CD4-positive, alpha-beta T cell treated with Interleukin-17A for 4 hours (primary cell): Measurements from ENCODE around the gene BANF2.
"Not testable (repeated sequence)": the region's sequence is repeated elsewhere in the genome, so short reads cannot be mapped to it uniquely, and the experiment has no call there.

Source experiments
- DNase-seq: peaks from one replicate; pipeline ENCODE4 v3.0.0-alpha.2; 2020; ENCODE audit warnings: mixed read lengths

The BANF2 gene

DNA sequence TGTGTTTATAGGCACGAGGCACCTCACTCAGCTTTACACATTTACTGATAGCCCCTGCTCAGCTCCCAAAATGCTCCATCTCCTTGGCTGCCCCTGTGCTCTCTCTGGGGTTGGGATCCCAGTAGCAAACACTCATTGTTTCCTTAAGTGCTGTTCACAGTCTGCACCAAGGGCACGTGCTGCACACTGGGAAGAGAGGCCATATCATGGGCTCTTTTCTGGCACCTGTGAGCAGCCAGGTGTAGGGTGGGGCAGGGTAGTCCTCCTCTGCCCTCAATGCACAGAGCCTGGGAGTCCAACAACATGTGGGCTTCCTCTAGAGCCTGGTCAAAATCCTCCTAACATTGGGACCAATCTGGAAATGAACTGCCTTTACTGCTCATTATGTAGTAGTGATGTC is 67.9 kb downstream of the BANF2 start:
- DNase-seq: no peak

DNA sequence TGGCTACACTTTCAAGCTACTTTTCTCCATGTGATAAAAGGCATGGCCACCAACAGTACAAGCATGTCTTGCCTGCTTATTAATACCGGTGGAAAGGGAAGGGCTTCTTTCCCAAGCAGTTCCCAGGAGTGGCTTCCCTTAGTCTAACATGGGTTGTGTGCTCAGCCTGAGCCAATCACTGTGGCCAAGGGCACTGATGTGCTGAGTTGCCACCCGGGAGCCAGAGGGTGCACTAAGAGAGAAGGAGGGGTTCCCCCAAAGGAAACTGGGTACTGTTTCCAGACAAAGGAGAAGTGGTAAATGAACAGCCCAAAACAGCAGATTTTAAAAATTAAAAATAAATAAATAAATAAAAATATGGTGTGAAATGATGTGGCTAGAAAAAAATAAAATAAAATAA is 68.5 kb downstream of the BANF2 start:
- no peak for DNase-seq

DNA sequence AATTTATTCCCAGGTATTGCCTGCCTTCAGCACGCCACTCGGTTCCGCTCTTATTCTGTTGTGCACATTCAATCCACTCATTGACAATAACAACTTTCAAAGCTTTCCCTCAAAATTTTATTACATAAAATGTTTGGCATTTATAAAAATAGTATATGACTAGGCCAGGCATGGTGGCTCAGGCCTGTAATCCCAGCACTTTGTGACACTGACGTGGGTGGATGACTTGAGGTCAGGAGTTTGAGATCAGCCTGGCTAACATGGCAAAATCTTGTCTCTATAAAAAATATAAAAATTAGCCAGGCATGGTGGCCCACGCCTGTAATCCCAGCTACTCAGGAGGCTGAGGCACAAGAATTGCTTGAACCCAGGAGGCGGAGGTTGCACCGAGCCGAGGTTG is 70.0 kb downstream of the BANF2 start:
- not testable (repeated sequence) for DNase-seq

DNA sequence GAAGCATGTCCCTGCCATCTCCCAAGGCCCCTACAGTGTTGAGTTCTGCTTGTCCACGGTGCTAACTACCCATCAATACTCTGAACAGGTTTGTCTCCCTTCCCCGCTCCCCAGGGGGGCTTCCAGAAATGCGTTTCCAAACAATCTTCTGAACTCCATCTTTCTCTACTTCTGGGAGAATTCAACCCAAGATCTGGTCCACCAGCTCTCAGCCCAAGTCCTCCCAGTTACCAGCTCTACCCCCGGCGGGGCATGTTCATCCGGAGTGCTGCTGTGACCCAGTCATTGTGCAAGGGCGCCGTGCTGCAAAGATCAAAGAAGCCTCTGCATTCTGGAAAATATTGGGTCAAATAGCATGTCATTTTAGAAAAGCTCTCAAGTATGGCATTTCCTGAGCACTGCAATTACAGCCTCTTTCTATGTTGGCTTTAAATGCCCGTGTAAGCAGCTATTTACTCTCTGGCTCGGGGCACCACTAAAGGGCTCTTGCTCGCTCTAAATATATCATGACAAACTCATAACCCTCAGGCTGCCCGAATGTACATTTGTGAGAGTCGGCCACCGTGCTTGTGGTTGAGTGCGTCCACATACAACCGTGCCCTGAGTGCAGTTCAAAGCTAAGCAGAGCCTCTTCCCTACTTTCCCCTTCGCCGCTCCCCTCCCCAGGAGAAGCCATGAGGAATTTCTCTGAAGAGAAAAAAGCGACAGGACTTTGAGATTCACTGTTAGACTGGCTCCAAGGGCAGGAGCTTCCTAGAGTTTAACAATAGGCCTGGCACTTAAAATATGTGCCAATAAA is 71.6 kb downstream of the BANF2 start:
- DNase-seq: no peak

DNA sequence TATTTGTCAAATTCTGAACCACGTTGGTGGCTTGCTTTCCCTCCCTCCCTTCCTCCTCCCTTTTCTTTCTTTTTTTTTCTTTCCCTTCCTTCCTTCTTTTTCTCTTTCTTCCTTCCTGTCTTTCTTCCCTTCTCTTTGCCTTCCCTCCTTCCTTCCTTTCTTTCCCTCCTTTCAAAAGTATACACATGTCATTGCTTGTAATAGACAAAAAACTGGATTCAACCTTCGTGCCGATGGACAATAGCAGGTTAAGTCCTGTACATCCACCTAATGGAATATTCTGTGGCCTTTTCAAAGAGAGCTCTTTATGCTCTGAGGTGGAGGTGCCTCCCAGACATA is 72.2 kb downstream of the BANF2 start:
- DNase-seq: no peak

DNA sequence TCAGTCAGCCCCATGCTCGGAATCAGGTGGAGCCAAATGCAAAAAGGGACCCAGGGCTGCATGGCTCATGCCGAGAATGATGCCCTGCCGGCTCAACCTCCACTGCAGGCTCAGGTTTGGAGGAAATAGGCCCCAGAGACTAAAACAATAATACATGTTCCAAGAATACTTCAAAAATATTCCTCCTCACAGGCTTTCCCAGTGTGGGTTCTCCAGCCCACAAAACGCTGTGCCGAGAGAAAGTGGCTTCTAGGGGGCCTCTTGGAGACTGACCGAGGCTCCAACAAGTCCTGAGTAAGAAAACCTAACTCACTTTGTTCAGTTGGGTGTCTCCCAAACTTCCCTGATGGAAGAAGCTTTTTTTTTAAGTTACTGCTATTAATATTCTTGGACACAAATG is 73.9 kb downstream of the BANF2 start:
- no peak for DNase-seq

DNA sequence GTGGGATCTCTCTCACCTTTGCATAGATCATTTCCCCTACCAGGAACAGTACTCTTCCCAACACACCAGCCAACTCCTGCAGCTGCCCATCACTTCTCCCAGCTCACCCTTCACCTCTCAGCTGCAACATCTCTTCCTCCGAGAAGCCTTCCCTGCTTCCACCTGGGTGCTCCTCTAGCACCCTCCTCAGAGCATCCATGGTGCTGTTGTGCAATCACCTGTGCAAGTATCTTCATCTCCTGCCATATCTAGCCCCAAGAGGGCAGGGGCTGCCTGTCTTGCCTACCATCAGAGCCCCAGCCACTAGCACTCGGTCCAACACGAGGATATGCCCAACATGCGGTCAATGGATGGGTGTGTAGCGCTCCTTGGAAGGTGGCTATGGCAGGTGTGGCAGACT is 75.8 kb downstream of the BANF2 start:
- DNase-seq: no peak

DNA sequence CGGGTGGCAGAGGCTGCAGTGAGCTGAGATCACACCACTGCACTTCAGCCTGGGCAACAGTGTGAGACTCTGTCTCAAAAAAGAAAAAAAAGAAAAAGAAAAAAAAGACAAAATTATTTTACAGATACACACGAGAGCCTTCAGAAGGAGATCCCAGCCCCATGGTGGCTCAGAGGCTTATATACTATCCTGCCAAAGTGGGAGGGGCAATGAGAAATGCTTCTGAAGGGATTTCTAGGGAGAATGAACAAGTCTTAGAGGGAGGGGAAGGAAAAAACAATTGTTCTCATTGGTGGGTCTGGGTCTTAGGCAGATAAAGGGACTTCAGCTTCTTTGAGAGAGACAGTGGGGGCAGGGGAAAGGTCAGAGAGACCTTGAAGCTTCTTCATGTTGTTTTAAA is 76.8 kb downstream of the BANF2 start:
- no peak for DNase-seq

DNA sequence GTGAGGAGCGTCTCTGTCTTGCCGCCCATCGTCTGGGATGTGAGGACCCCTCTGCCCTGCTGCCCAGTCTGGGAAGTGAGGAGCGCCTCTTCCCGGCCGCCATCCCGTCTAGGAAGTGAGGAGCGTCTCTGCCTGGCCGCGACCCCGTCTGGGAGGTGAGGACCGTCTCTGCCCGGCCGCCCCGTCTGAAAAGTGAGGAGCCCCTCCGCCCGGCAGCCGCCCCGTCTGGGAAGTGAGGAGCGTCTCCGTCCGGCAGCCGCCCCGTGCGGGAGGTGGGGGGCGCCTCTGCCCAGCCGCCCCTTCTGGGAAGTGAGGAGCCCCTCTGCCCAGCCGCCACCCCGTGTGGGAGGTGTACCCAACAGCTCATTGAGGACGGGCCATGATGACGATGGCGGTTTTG is 79.2 kb downstream of the BANF2 start:
- DNase-seq: not testable (repeated sequence)

DNA sequence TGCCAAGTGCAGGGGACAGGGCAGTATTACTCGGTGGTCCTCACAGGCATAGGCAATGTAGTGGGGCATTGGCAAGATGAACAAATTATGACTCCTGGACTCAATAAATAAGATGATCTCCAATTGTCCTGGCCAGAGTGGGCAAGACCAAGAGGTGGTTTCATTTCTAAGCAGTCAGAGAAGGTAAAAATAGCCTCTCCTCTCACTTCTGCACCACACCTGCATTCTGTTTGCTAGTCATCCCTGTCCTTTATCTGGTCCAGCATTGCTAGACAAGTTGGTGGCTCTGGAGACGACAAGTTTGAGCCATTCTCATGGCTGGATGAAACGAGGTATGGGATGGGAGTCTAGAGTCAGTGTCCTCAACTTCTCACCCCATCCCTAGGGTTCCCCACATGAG is 83.0 kb downstream of the BANF2 start:
- DNase-seq: no peak

DNA sequence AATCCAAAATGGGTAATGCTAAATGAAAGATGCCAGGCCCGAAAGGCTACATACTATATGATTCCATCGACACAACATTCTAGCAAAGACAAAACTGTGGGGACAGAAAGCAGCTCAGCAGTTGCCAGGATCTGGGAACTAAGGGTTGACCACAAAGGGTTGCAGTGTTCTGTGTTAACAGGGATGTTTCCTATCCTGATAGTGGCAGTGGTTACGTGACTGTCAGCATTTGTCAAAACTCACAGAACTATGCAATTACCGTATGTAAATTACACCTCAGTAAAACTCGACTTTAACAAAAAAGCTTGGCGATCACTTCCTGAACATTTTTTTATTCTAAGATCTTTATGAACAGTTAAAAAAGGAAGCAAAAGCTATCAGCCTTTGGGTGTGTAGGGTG is 83.9 kb downstream of the BANF2 start:
- no peak for DNase-seq

DNA sequence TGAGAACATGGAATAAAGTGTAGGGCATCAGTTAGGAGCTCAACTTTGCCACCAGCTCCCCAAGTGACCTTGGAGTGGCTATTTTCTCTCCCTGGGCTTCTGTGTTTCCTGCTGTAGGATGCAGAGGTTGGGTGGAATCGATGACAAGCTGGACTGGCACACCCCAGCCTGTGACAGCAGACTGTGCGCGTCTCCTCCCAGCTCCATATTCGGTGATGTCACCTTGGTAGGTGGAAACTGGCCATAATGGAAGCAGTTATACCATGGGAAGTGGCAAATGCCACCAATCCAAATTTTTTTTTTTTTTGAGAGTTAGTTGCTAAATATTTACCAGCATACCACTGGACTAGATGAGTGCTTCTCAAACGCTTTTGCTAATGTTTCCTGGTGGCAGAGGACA is 85.2 kb downstream of the BANF2 start:
- DNase-seq: no peak
